ENCODE measurements around the gene RCOR3. TPM values are rescaled to one million over a fixed set of nuclear protein-coding genes. Genes with fewer than 3 reads are reported as not detected.
"Not testable (repeated sequence)": the region's sequence is repeated elsewhere in the genome, so short reads cannot be mapped to it uniquely, and the experiment has no call there.

RCOR3 gene
- total RNA-seq, 4 donors from 2014 or later: 20.5 to 45.6 (median 31.0) TPM

DNA sequence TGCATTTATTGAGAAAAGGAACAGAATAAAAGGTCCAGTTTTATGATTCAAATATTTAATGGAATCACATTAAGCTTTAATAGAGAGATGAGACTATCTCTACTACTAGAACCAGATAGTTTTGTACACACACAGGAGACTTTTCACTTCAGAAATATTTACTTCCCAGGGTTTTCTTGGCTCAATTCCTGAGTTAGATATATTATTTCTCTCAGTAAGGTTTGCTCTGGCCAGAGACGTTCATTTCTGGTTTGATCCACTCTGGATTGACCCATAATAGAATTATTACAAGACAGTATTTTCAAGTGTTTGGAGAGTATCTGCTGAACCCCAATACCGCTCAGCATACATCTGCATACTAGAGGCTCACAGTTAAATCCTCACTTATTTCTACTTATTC lies 1.3 kb upstream of the RCOR3 start:
- no peak for DNase-seq (ENCODE audit: low spot score)
- no peak for ATAC-seq (ENCODE audit: low FRiP score)
- TF ChIP-seq, protein P1, sequence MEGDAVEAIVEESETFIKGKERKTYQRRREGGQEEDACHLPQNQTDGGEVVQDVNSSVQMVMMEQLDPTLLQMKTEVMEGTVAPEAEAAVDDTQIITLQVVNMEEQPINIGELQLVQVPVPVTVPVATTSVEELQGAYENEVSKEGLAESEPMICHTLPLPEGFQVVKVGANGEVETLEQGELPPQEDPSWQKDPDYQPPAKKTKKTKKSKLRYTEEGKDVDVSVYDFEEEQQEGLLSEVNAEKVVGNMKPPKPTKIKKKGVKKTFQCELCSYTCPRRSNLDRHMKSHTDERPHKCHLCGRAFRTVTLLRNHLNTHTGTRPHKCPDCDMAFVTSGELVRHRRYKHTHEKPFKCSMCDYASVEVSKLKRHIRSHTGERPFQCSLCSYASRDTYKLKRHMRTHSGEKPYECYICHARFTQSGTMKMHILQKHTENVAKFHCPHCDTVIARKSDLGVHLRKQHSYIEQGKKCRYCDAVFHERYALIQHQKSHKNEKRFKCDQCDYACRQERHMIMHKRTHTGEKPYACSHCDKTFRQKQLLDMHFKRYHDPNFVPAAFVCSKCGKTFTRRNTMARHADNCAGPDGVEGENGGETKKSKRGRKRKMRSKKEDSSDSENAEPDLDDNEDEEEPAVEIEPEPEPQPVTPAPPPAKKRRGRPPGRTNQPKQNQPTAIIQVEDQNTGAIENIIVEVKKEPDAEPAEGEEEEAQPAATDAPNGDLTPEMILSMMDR (IDR thresholded peaks at IDR 0.05): no peak

DNA sequence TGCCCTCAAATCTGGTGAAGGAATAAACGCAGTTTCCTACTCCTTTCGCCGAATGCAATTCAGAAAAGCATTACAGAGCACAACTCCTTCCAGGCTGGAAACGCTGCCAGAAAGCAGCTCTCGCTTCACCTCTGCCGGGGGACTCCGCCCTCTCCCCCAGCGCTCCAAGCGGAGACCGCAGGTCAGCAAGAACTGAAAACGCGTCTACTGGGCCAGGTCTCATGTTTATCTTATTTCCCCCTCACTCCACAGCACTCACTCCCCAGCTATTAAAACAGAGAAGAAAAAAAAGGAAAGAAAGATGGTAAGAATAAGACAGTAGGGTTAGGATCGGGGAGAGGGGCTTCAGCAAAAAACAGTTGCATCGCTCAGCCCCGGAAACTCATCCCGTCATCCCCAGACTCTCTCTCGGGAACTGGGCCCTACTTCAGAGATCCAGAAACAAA lies 833 bp upstream of the RCOR3 start:
- DNase-seq (ENCODE audit: low spot score): no peak

DNA sequence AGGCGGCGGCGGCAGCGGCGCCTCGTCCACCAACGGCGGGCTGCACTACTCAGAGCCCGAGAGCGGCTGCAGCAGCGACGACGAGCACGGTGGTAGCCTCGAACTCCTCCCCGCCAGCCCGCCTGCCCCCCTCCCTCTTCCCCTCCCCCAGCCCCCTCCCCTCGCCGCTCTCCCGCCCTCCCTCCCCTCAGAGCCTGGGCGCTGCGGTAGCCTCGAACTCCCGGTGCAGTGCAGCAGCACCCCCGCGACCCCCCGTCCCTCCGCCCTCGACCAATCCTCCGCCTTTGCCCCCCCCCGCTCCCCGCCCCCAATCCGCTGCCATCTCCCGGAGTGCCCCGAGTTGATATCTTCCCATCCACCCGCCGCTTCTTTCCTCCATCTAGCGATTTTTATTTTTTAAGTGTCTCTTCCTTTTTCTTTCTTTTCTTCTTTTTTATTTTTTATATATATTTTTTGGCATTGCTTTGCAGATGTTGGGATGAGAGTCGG lies 516 bp downstream of the RCOR3 start:
- no peak for DNase-seq (ENCODE audit: low spot score)
- peak; percentile 12 for ATAC-seq (ENCODE audit: low FRiP score)
- TF ChIP-seq, protein P1 (IDR thresholded peaks at IDR 0.05): no peak

More for the DNA sequence above, 833 bp upstream of the RCOR3 start:
- TF ChIP-seq, protein P1 (IDR thresholded peaks at IDR 0.05): no peak
- peak; percentile 42 for ATAC-seq (ENCODE audit: low FRiP score)

DNA sequence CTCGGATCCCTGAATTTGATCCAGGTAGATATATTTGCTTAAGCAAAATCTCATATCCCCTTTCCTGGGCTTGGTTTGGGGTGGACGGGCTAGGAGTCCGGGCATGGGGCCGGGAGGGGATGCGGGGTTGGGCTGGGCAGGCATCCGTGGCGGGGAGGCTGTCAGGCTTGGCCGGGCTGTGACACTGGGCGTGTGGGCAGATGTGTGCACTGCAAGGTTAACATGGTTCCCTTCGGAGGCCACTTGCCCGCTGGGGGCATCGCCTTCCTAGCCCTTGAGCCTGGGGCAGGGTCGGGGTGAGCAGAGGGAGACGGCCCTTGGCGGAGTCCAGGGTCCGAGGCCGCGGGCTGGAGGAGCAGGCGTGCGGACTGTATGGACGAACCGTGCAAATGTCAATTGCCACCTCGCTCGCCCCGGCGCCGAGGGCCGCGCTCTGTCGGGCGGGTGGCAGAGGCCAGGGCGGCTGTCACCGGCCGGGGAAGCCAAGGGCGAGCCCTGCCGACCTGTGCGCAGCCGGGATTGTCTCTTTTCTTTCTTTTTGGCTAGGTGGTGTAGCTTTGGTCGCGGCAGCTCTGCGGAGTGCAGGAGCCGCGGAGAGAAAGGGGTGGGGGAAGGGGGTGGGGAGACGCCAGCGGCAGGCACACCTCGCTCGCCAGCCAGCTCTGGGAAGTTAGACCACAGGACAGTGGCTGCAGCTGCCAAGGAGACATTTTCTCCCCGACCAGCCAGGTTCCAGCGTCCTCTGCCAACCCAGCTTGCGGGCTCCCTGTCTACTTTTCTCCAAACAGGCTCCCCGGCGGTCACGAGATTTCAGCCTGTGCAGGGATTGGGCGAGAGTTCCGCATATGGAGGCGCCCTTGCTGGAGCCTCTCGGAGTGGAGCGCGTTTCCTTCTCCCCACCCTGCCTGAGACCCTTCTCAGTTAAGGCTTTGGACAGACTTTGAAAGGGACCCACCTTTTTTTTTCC lies 1.3 kb downstream of the RCOR3 start:
- TF ChIP-seq, protein P1 (IDR thresholded peaks at IDR 0.05): no peak
- DNase-seq (ENCODE audit: low spot score) (peak; percentile 83), ATAC-seq (ENCODE audit: low FRiP score) (peak; percentile 57)

DNA sequence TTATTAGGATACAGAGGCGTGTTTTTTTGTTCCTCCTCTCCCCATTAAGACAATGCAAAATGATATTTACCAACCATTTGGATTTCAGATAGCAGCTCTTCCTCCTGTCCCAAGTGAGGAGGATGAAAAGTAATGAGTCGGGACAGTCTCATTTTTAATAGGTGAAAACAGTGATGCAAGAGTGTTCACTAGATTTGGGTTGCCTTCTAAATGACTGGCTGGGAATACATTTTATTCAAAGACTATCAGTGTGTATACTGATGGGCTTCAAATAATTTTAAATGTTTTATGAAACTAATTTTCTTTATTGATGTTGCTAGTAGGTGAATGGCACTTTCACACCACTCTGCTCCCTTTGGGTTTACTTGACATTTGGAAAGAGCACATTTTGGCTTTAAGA lies 2.1 kb downstream of the RCOR3 start:
- no peak for DNase-seq (ENCODE audit: low spot score)
- no peak for ATAC-seq (ENCODE audit: low FRiP score)
- TF ChIP-seq, protein P1 (IDR thresholded peaks at IDR 0.05): no peak

DNA sequence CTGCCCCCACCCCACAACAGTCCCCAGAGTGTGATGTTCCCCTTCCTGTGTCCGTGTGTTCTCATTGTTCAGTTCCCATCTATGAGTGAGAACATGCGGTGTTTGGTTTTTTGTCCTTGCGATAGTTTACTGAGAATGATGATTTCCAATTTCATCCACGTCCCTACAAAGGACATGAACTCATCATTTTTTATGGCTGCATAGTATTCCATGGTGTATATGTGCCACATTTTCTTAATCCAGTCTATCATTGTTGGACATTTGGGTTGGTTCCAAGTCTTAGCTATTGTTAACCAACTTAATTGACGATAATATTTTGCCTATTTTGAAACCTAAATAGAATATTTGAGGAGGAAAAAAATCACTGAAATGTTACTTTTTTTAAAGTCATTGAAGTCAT lies 3.9 kb downstream of the RCOR3 start:
- not testable (repeated sequence) for ATAC-seq (ENCODE audit: low FRiP score)

DNA sequence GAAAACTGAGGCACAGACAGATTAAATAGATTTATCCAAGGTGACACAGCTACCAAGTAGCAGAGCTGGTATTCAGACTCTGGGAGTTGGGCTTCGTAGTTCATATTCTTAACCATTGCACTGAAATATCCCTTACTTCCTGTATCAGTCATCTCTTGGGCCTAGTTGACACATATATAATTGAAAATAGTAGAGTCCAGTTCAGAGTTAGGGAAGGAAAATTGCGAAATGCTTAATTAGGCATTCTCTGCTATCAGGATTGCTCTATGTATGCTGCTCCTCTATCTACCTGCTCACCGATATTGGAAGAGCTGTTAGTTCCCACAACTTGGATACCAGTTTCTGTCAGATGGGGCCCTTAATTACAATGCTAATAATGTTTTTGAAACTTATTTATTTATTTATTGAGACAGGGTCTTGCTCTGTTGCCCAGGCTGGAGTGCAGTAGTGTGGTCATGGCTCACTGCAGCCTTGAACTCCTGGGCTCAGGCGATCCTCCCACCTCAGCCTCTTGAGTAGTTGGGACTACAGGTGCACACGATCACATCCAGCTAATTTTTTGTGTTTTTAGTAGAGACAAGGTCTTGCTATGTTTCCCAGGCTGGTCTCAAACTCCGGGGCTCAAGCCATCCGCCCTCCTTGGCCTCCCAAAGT lies 8.2 kb downstream of the RCOR3 start:
- DNase-seq (ENCODE audit: low spot score) (no peak), ATAC-seq (ENCODE audit: low FRiP score) (no peak)
- TF ChIP-seq, protein P1 (IDR thresholded peaks at IDR 0.05): no peak

More for the DNA sequence above, 3.9 kb downstream of the RCOR3 start:
- DNase-seq (ENCODE audit: low spot score): not testable (repeated sequence)

Data from omental fat pad (tissue), 4 donors.